Spleen (tissue), 11 donors: ENCODE results near the gene RAB32. TPM values are rescaled to one million over a fixed set of nuclear protein-coding genes. Genes with fewer than 3 reads are reported as not detected.

Experiments used
- DNase-seq: peaks from one replicate; pipeline ENCODE4 v3.0.0-alpha.2; 2020
- H3K27ac ChIP-seq, 8 donors: fragments of 200-600 bp; sonication (generic) in 7 of 8; 1 replicate in 4 of 8; 2 replicates in 4 of 8; pipeline versions ENCODE4 v1.5.0 to v1.8.0; 2016 to 2021; ENCODE audit warnings: inconsistent platforms in 4 of 8, mild to moderate bottlenecking in 4 of 8, moderate library complexity in 1 of 8
- H3K27me3 ChIP-seq, 7 donors: fragments of 200-600 bp; sonication (generic) in 6 of 7; replicated peaks in 1 of 7; 1 replicate in 4 of 7; 2 replicates in 3 of 7; pipeline versions ENCODE4 v1.5.0 to v1.8.0; 2016 to 2021; ENCODE audit warnings: inconsistent platforms in 3 of 7, mild to moderate bottlenecking in 1 of 7
- H3K36me3 ChIP-seq, 6 donors: fragments of 200-600 bp; sonication (generic) in 5 of 6; 1 replicate in 4 of 6; 2 replicates in 2 of 6; pipeline versions ENCODE4 v1.5.0 to v1.8.0; 2016 to 2021; ENCODE audit warnings: inconsistent platforms in 2 of 6
- H3K4me1 ChIP-seq, 6 donors: fragments of 200-600 bp; sonication (generic) in 5 of 6; 1 replicate in 3 of 6; 2 replicates in 3 of 6; pipeline versions ENCODE4 v1.5.0 to v1.8.0; 2016 to 2021; ENCODE audit warnings: inconsistent platforms in 3 of 6
- H3K4me3 ChIP-seq, 8 donors: fragments of 200-600 bp; sonication (generic) in 7 of 8; 1 replicate in 4 of 8; 2 replicates in 4 of 8; pipeline versions ENCODE4 v1.5.0 to v1.8.0; 2016 to 2021; ENCODE audit warnings: inconsistent platforms in 4 of 8, mild to moderate bottlenecking in 4 of 8, moderate library complexity in 2 of 8
- H3K9me3 ChIP-seq, 8 donors: fragments of 200-600 bp; sonication (generic) in 7 of 8; 1 replicate in 4 of 8; 2 replicates in 4 of 8; pipeline versions ENCODE4 v1.5.0 to v1.8.0; 2016 to 2021; ENCODE audit warnings: inconsistent platforms in 4 of 8
- CTCF ChIP-seq, 11 experiments: fragments of 200-600 bp in 7 of 11; fragments of 450-650 bp in 4 of 11; sonication (generic) in 4 of 11; IDR thresholded peaks in 8 of 11; conservative IDR thresholded peaks in 3 of 11; 1 replicate in 7 of 11; 2 replicates in 4 of 11; pipeline versions ENCODE4 v1.4.0 to v1.8.0; 2016 to 2021; ENCODE audit warnings: antibody characterized with exemption in 11 of 11, inconsistent platforms in 4 of 11, mild to moderate bottlenecking in 1 of 11
- POLR2A ChIP-seq, 3 donors: fragments of 450-650 bp; IDR thresholded peaks; one replicate each; pipeline ENCODE4 v1.5.1; 2017; ENCODE audit warnings: antibody characterized with exemption in 3 of 3, mild to moderate bottlenecking in 1 of 3
- POLR2AphosphoS5 ChIP-seq, 3 donors: sonication (generic); formaldehyde crosslinking; IDR thresholded peaks; one replicate each; pipeline ENCODE4 v1.5.1; 2017; ENCODE audit warnings: antibody characterized with exemption in 3 of 3
- WGBS, 5 donors: extraction: QIAGEN DNeasy Blood & Tissue Kit in 3 of 5; methylation state at CpG; one replicate each; pipeline versions ENCODE4 v1.1.5 to v1.1.7; 2013 to 2018; 5-methylcytosine and 5-hydroxymethylcytosine counted together
- intact Hi-C: fragments of 100-400 bp; cut with DNase I; formaldehyde crosslinking; loops from one replicate; pipeline ENCODE4 v1.15.0; 2023; ENCODE audit warnings: low total_unique reads
- polyA plus RNA-seq, 3 donors: library from polyadenylated mRNA; stranded (reverse); fragments of 200-250 nt; gene quantifications; one replicate each; pipeline ENCODE4 v1.2.1, GENCODE V29; 2013
- total RNA-seq, 7 donors: library from RNA; depleted of rRNA in 3 of 7; stranded (reverse); fragments of >200 nt in 3 of 7; fragmentation: NEBNext Ultra II Directional in 4 of 7; extraction: Animal tissue kit (Norgen Biotek cat#: 25700) in 4 of 7; gene quantifications; one replicate each; pipeline versions ENCODE4 v1.1.0 to v1.2.1, GENCODE V29; 2016 to 2021
- donor health status: healthy with polysubstance abuse.
- donor health status: DM: no; HTN: no; CAD: no; lungs with moderate emphysema.
- donor health status: DM: no; HTN: no; CAD: no.
- donor health status: Bipolar disorder and iron deficiency.
- donor health status: healthy.
- donor health status: DM: no; HTN: no; CAD: no.
- donor health status: DM: yes; HTN: yes; CAD: no.

The RAB32 gene
- total and polyA plus RNA-seq, 10 donors: 20.1 to 88.6 (median 46.8) TPM

DNA sequence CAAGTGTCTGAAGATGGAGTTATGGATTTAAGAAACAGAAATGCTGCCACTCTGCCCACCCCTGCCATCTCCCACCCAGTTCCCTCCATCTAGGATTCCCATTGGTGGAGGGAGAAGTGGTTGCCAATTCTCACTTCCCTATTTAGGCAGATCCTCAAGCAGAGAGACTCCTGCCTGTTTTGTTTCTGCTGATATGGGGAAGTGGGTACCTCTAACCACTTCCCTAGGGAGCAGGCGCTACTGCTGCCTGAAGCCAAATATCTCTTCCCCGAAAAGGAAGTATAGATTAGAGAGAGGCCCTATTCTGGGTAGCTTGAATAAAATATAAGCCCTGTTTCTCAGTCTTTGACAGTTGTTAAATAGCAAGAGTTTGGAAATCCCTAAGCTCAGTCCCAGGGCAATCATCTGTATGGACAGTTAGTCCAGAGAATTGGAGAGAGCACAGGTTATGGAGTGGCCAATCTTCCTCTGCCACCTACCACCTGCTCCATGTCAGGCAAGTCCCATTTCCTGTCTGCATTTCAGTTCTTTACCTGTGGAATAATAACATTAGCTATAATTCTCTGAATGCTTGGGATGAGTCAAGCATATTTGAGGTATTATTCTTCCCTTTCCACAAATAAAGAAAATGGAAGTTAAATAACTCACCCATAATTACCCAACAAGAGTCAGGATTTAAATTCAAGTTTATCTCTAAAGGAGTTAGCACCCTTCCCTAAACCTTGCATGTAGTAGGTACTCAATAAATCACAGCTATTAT lies 52.5 kb downstream of the RAB32 start:
- intact Hi-C loops: no loop called here
- no peaks in the 10 kb centered on the region for H3K9me3 ChIP-seq
- WGBS, 5 donors: 18 to 54% (median 34%) methylated on average over 2 of the region's 2 CpGs
- peaks cover 0 to 49% (median 11%) of the 10 kb centered on the region in 6 donors for H3K4me1 ChIP-seq
- H3K27ac ChIP-seq: no peak overlapping the region
- no peaks in the 10 kb centered on the region for H3K36me3 ChIP-seq
- H3K27me3 ChIP-seq: peaks cover 0 to 9% (median 0%) of the 10 kb centered on the region in 7 donors
- DNase-seq: no peak
- H3K4me3 ChIP-seq: no peak overlapping the region
- TF ChIP-seq POLR2A (IDR thresholded peaks at IDR 0.05) (no peak), POLR2AphosphoS5 (IDR thresholded peaks at IDR 0.05) (peak in 1 of 3 donors; percentile 44)

DNA sequence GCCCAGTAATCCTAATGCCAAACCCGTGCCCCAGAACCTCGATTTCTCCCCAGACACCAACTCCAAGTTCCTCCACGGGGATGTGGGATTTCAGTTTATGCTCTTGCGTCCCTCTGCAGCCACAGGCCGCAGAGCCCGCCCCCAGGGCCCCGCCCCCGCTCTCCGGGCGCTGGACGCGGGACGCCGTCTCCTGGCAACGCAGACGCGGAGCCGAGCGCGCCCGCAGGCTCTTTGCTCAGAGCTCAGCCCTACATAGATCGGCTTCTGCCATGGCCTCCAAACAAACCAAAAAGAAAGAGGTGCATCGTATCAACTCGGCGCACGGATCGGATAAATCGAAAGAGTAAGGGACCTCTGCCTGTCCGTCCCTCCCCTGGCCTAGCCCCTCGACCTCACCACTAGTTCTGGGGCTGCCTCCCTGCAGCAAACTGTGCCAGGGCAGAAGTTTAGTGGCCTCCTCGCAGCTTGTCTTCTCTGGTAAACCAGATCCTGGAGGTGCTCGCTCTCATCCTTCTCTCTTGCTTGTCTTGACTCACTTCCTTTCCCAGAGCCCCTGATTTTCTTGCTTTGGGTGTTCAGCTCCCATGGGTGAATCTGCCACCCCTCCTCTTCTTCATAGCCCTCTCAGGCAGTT lies 55.3 kb downstream of the RAB32 start, which contains the start of gene ADGB:
ADGB (plus strand) TSS at position 201 of the 634 bp plus-strand sequence; CDS start at position 270, 69 bp downstream.
- peak; percentile 89 for DNase-seq
- Histone ChIP-seq H3K4me1 (peaks cover 0 to 48% (median 11%) of the 10 kb centered on the region in 6 donors), H3K36me3 (no peaks in the 10 kb centered on the region), H3K4me3 (peak within 1 kb of the TSS; percentile 4 to 66 (median 32)), H3K9me3 (no peaks in the 10 kb centered on the region), H3K27me3 (peaks cover 0 to 9% (median 0%) of the 10 kb centered on the region in 7 donors), H3K27ac (no peak within 1 kb of the TSS)
- WGBS, 5 donors: 5 to 8% (median 5%) methylated on average over 21 to 32 of the region's 32 CpGs
- TF ChIP-seq POLR2A (IDR thresholded peaks at IDR 0.05) (no peak), POLR2AphosphoS5 (IDR thresholded peaks at IDR 0.05) (peak in 2 of 3 donors; percentile 26 to 56), CTCF (IDR thresholded peaks at IDR 0.05 in 8 of 11, conservative IDR thresholded peaks at IDR 0.05 in 3 of 11) (no peak)
- intact Hi-C loops: no loop called here

DNA sequence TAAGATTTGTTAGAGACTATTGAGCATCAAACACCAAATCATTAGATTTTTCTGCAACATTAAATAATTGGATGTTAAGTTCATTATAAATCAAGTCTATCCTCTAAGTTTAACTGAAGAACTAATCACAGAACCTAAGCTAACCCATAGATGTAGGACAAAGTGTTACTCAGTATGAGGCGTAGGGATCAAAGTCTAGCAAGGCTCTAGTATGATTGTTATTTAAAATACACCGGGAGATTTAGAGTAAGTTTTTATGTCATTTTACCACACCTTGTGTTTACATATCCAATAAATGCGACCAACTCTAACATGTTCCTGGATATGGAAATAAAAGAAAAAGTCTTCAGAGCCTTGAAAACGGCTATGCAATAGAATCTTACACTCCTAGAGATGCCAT lies 57.7 kb downstream of the RAB32 start:
- no peak overlapping the region for H3K27ac ChIP-seq
- TF ChIP-seq POLR2A (IDR thresholded peaks at IDR 0.05) (no peak), CTCF (IDR thresholded peaks at IDR 0.05 in 8 of 11, conservative IDR thresholded peaks at IDR 0.05 in 3 of 11) (no peak), POLR2AphosphoS5 (IDR thresholded peaks at IDR 0.05) (no peak)
- intact Hi-C loops: no loop called here
- H3K4me3 ChIP-seq: no peak overlapping the region
- H3K9me3 ChIP-seq: no peaks in the 10 kb centered on the region
- no peaks in the 10 kb centered on the region for H3K36me3 ChIP-seq
- peaks cover 0 to 9% (median 0%) of the 10 kb centered on the region in 7 donors for H3K27me3 ChIP-seq
- H3K4me1 ChIP-seq: peaks cover 0 to 23% (median 6%) of the 10 kb centered on the region in 6 donors
- WGBS, 5 donors: 63 to 73% (median 70%) methylated on average over 4 of the region's 4 CpGs
- no peak for DNase-seq

- Histone ChIP-seq H3K36me3 (no peaks in the 10 kb centered on the region), H3K27me3 (peaks cover 0 to 9% (median 0%) of the 10 kb centered on the region in 7 donors), H3K4me1 (peaks cover 0 to 15% (median 5%) of the 10 kb centered on the region in 6 donors), H3K27ac (no peak overlapping the region), H3K9me3 (peaks cover 0 to 5% (median 2%) of the 10 kb centered on the region in 8 donors), H3K4me3 (no peak overlapping the region)
- TF ChIP-seq POLR2AphosphoS5 (IDR thresholded peaks at IDR 0.05): no peak
- TF ChIP-seq POLR2A (IDR thresholded peaks at IDR 0.05): no peak
- TF ChIP-seq CTCF (IDR thresholded peaks at IDR 0.05 in 8 of 11, conservative IDR thresholded peaks at IDR 0.05 in 3 of 11): no peak
- DNase-seq: no peak
- intact Hi-C loops: no loop called here
- WGBS, 5 donors: 73 to 95% (median 86%) methylated on average over 6 of the region's 6 CpGs
These were observed 58.9 kb downstream of the RAB32 start for GRCh38 chr6:146602526-146602925.

Other genes with a start within 250 kb of the RAB32 start
- gene ADGB, start 55.1 kb downstream of the RAB32 start, total RNA-seq: under 1 TPM in 2 of 7 donors, not detected in 5; 0.28 to 0.52 TPM
- not detected for gene ADGB, start 55.1 kb downstream of the RAB32 start, polyA plus RNA-seq